ENCODE measurements around the gene ANKRD53. TPM values are rescaled to one million over a fixed set of nuclear protein-coding genes. Genes with fewer than 3 reads are reported as not detected.
"Not testable (repeated sequence)": the region's sequence is repeated elsewhere in the genome, so short reads cannot be mapped to it uniquely, and the experiment has no call there.

The ANKRD53 gene
- total RNA-seq, 1 donor from 2014 or later, result 0.54 TPM

DNA sequence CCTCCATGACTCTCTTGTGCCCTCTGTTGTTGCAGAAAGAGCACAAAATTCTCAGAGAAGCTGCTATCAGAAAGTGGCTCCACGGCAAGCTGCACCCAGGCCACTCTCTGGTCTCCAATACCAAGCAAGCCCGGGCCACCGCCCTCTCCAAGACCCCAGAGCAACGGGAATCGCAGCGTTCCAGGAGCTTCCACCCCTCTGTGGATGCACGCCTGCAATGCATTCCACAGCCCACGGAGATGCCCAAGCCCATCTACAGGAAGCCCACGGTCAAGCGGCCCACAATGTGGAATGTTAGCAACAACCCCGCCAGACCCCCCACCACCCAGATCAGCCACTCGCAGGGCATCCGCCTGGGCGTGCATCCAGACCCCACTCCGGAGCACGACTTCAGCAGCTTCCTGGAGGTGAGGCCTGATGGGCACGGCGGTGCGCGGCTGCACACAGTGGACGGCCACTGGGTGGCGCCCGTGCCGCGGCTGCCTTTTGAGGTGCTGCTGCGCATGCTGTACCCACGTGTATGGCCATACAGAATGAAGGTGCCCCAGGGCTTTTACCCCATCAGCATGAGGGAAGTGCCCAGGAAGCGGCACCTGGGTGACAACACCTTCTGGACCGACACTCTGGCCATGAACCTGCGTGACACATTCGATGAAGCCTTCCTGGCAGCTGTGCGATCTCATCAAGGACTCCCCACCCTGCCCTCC lies 6.3 kb downstream of the ANKRD53 start:
- DNase-seq (ENCODE audit: missing footprints) (peak; percentile 89), ATAC-seq (peak; percentile 63)
- intact Hi-C loops (cut with DNase I), result no loop called here

DNA sequence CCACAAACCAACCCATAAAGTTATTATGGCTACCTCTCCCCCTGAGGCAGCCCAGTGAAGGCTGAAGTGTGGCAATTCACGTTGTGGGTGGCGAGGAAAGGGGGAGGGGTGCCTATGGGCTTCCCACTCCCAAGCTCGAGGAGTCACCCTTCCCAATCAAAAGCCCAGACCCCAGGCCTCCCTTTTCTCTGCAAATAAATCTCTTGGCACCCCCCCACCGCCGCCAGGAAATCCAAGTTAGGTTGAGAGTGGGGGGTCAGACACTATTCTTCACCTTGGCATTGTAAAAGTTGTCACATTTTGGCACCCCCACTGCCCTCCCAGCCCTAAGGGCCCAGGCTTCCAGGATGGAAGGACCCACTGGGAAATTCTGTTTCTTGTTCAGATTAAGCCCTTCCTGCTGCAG lies 6.9 kb downstream of the ANKRD53 start:
- DNase-seq (ENCODE audit: missing footprints) (no peak), ATAC-seq (no peak)
- intact Hi-C loops (cut with DNase I), result no loop called here

DNA sequence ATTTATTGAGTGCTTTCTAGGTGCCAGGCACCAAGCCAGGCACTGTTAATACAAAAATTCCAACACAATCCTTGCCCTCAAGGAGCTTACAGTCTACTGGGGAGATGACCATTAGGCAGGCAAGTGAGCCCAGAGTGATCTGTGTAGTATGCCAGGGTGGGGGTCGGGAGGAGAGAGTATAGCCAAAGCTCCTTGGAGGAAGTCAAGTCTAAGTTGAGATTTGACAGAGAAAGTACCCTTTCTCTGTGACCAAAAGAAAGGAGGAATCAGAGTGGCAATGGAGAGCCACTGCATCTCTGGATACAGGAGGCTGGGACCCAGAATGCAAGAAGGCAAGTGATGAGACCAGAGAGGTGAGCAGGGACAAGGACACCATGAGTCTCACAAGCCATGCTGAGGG lies 7.5 kb downstream of the ANKRD53 start:
- intact Hi-C loops (cut with DNase I), result no loop called here
- ATAC-seq, result no peak

DNA sequence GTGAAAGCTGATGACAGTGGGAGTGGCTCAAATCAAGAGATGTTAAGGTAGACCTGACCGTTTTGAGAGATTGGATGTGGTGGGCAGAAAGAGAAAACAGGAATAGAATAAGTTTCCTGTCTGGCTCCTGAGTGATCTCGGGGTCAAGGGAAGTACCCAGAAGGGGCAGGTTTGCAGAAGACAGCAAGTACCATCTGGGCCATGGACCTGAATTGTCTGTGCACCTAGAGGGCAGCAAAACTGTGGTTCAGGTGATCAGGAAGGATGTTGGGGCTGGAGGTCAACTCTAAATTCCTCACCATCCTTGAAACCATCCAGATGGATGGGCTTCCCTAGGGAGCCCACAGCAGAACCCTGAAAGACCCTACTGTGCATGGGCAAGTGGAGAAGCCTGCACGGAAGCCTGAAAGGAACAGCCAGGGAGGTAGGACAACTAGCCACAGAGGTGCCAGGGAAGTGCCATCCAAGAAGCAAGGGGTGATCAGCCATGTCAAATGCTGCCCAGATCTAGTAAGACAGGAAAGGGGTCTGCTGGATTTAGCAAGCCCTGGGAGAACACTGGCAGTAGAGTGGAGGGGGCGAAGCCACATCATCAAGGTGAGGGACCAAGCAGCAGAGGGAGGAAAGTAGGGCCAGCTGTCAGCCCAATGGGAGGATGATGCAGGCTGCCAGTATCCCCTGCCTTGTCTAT lies 8.2 kb downstream of the ANKRD53 start:
- intact Hi-C loops (cut with DNase I), result no loop called here
- ATAC-seq (no peak), DNase-seq (ENCODE audit: missing footprints) (no peak)

More for the DNA sequence above, 7.5 kb downstream of the ANKRD53 start:
- no peak for DNase-seq (ENCODE audit: missing footprints)

DNA sequence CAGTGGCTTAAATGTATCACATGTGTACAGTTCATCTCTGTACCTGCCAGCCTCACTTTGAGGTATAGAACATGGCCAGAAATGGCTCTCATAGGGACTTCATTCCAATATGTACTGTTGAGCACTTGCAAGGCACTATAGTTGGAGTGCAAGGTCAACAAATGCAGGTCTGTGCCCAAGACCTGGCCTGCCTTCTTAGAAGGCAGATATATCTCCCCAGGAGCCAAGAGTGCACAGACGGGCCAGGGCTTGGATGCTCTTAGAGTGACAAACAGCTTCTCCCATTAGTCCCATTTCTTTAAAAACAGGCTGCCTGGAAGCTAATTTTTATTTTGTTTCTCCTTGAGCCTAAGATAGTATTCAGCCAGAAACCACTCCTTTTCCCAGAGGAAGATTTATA lies 9.0 kb downstream of the ANKRD53 start:
- intact Hi-C loops (cut with DNase I), result no loop called here
- no peak for ATAC-seq
- DNase-seq (ENCODE audit: missing footprints), result no peak

DNA sequence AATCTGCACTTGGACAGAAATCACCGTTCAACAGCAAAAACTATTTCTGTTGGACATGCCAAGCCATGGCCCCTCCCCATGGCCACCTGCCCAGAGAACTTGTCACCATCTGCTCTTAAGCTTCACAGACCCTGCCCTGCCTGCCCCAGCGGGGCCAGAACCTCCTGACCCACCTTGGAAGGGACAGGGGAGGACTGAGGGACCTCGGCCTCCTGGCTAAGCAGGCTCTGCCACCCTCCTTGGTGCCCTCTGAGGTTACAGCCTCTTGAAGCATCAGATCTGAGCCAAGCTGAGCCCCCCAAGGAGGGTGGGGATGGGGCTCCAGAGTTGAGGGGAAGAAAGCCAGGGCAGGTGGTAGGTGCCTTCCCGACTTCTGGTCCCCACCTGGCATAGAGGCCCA lies 9.7 kb downstream of the ANKRD53 start:
- intact Hi-C loops (cut with DNase I), result no loop called here
- no peak for DNase-seq (ENCODE audit: missing footprints)
- no peak for ATAC-seq

DNA sequence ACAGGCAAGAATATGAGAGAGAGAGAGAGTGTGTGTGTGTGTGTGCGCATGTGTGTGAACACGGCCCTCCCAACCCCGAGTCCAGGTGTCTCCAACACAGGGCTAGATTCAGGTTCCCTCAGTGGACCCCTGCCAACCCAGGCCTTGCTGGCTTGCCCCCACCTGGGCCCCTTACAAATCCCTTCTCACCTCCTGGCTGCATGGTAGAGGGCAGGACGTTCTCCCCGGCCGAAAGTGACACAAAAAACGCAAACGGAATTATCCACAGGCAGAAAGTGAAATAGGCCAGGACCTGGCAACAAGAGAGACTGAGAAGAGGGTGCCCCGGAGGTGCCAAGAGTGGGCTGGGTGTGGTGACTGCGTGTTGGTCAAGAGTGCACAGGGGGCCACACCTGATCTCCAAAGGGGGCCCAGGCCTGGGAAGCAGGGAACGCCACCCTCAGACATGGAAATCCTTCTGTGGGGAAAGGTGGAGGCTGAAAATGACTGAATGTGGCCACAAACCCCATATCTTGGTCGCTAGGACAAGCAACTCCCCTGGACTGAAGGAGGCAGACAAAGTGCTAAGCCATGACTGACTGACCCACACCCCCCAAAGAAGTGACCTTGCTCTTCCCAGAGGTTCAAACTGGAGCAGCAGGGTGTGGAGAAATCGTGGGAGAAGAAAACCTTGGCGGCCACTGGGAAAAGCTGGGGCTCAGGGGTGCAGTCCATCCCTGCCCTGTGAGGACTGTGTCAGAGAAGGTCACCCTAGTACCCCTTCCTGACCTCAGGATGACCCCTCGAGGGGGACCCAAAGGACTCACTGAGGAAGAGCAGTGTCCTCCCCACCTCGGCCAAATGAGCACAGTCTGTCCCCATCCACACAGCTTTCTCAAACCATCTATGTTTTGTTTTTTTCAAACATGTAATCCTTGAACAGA lies 10.6 kb downstream of the ANKRD53 start:
- ATAC-seq, result no peak
- intact Hi-C loops (cut with DNase I), result no loop called here
- no peak for DNase-seq (ENCODE audit: missing footprints)

DNA sequence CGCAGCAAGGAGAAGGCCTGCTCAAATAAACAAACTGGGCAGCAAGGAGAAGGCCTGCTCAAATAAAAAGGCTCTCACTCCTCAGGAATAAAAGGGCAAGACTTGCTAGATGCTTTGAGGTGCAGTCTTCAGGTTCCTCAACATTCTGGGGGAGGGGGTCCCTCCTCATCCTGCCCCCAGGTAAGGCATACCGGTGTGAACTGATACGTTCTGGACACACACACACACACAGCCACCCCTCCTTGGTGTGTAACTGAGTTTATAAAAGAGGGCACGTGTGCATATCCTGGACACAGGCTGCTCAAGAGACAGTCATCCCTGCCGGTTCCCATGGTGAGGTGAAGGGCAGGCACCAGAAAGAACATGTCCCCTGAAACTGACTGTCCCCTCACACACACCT lies 11.8 kb downstream of the ANKRD53 start:
- DNase-seq (ENCODE audit: missing footprints), result no peak
- intact Hi-C loops (cut with DNase I), result no loop called here
- ATAC-seq, result no peak

DNA sequence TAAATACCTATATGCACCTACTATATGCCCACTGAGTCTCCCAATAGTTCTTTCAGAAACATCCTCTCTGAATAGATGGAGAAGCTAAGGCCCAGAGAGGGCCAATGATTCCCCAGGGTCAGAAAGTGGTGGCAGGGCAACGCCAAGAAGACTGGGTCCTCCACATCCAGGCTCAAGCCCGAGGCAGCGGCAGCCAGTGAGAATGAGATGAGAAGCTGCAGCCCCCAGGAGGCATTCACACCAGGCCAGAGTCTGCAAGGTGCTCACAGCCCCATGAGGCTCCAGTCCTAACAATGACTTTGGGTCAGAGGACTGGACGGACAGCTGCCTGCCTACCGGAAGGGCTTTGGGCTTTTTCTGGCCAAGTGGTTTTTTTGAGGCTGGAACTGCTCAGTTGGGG lies 12.7 kb downstream of the ANKRD53 start:
- ATAC-seq (no peak), DNase-seq (ENCODE audit: missing footprints) (no peak)
- intact Hi-C loops (cut with DNase I), result no loop called here

DNA sequence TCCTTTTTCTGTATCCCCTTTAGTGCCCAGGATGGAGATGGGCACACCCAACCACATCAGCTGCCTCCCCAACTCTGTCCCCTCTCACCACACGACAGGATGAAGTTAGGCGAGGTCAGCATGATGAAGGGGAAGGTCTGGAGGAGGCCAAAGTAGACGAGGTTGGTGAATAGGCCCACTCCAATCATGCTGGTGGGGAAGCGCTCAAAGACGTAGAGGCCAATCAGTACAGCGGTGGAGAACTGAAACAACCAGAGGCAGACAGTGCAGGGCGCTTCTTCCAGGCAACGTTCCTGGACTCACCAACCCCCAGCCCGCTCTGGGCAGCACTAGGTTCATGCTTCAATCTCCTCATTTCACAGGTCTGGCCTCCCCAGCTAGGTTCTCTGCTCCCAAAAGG lies 13.3 kb downstream of the ANKRD53 start:
- no peak for ATAC-seq
- intact Hi-C loops (cut with DNase I), result no loop called here
- no peak for DNase-seq (ENCODE audit: missing footprints)

DNA sequence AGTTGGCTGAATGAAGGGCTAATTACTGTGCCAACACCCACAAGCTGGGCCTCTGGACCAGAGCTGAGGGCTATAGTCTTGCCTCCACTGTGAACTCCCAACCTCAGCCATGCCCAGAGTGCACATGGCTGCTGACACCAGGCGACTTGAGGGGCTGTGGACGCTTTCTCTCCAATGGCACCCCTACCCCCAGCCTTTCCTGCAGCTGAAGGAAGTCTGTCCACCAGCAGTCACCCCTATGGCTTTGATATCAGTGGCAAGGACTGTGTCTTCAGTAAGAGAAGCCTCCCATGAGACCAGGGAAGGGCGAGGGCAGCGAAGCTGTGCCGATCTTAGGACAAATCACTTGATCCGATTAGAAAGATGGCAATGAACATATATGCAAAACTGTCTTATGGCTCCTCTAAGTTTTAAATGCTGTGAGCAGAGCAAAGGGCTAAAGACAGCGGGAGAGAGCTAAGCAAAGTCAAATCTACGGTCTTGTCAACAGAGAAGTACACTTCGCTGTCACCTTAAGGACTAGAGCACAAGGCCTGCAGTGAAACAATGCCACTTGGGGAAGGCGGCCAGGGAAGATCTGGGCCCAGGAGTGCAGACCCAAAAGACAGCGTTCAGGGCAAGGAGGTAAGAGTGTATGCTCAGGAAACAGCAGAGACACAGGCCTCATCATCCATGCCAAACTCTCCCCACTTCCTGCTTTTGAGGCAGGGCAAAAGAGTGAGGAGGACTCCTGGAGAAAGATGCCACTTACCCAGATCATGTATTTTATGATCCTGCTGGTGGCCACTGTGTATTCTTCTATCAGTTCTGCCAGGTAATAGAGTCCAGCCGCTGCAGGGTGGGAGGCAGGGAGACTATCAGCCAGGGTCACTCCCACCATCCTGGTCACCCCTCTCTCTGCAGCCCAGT lies 14.8 kb downstream of the ANKRD53 start:
- DNase-seq (ENCODE audit: missing footprints) (no peak), ATAC-seq (no peak)
- intact Hi-C loops (cut with DNase I), result no loop called here

DNA sequence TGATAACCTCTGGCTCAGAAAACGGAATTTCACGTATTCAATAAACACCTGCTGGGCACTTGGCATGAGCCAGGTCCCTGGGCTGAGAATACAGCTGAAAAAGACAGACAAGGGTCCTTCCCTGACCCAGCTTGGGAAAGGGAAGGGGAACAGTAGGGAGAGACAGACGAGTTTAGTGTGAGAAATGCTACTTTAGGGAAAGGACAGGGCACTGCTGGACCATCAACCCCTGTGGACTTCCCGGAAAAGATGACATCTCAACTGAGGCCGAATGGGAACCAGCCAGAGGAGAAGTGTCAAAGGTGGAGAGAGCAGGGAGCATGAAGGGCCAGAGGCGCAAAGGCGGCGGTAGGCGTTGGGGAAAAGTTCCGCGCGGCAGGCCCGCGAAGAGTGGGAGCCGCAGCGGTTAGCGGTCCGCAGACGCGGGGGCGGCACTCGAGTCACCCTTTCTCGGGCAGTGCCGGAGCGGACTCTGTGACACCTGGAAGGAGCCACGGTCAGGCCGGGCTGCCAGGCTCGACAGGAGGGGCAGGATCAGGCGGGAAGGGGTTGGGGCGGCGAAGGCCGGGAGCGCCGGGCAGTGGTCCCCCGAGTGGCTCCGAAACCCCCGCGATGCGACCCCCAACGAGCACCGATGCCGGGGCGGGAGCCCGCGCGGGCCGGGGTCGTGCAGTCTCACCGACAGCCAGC lies 15.7 kb downstream of the ANKRD53 start:
- DNase-seq (ENCODE audit: missing footprints) (no peak), ATAC-seq (peak; percentile 6)
- intact Hi-C loops (cut with DNase I), result loop anchor here (2.0 kb wide), 1 partner anchor 75 kb away; the partner anchor contains the start of gene NAGK

DNA sequence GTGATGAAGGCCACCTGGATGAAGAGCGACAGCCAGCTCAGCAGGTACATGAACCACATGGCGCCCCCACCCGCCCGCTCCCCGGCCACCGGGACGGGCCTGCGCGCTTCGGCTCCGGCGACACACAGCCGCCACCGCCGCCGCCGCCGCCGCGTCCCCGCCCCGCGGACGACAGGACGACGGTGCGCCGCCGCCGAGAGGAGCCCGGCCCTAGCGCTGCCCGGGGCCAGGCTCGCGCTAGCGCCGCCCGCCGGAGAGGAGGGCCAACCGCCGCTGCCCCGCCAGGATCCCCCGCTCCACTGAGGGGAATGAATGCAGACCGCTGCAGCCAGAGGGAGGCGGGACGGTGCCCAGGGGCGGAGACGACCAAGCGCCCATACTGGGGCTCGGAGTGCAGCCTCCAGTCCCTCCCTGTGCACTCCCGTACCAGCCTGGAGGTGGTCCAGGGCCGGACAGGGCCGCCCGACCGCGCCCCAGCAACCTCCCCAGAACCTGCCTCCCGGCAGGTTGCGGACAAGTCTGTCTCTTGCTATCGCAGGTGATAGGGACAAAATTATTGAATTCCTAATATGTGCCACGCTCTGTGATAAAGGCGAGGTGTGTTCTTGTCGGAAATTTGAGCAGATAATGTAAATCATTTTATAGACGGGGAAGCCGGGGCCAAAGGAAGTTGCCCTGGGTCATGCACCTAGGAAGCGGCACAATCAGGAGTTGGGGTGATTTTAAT lies 16.4 kb downstream of the ANKRD53 start, which contains the start of gene TEX261:
Gene TEX261, minus strand, starts transcription at position 175 of the 727 bp plus-strand sequence. Its CDS starts 116 bp downstream, at position 59.
- intact Hi-C loops (cut with DNase I), result loop anchor here (2.0 kb wide), 1 partner anchor 74 kb away; the partner anchor contains the start of gene NAGK
- ATAC-seq (peak; percentile 99), DNase-seq (ENCODE audit: missing footprints) (peak; percentile 95)

DNA sequence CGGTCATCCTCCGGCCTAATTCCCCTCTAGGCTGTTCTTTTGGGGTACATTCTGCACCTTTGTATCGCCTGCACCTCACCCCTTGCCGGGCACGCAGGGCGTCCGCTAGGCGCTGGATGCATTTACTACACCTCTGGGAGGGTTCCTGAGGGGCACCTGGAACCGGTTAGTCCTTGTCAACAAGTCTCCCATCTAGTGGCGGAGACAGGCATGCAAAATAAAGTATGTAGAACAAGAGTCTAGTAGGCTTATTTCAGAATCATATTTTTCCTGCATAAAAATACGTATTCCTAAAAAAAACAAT lies 16.9 kb downstream of the ANKRD53 start:
- intact Hi-C loops (cut with DNase I), result loop anchor here (2.0 kb wide), 1 partner anchor 73 kb away; the partner anchor contains the start of gene NAGK
- ATAC-seq (peak; percentile 43), DNase-seq (ENCODE audit: missing footprints) (no peak)

DNA sequence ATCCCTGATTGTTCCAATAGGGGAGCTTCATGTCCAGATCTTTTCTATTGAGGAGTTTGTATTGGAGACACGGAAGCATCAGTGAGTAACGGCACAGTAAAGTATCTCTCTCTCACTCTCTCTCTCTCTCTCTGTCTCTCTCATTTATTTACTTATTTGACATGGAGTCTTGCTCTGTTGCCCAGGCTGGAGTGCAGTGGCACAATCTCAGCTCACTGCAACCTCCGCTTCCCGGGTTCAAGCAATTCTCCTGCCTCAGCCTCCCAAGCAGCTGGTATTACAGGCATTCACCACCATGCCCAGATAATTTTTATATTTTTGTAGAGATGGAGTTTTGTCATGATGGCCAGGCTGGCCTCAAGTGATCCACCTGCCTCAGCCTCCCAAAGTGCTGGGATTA lies 20.5 kb downstream of the ANKRD53 start:
- DNase-seq (ENCODE audit: missing footprints); intact Hi-C loops (cut with DNase I): not testable (repeated sequence)

DNA sequence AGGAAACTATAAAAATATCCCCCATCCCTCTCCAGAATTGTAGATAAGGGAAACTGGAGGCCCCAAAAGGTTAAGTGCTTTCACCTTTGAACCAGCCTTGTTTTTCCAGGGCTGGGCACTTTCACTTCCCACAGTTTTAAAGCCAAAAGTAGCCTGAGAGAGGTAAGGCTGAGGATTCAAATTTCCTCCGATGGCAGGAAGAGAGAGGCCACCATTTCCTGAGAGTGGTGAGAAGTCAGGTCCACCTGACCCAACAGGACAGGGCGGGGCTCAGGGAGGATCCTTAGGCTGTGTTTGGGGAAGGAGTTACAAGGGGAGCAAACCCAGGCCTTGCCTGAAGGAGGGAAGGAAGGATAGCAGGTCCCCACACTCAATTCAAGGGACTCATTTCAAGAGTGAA lies 20.9 kb downstream of the ANKRD53 start:
- no peak for DNase-seq (ENCODE audit: missing footprints)
- ATAC-seq, result no peak
- intact Hi-C loops (cut with DNase I), result no loop called here

More for the DNA sequence above, 20.5 kb downstream of the ANKRD53 start:
- ATAC-seq, result not testable (repeated sequence)

DNA sequence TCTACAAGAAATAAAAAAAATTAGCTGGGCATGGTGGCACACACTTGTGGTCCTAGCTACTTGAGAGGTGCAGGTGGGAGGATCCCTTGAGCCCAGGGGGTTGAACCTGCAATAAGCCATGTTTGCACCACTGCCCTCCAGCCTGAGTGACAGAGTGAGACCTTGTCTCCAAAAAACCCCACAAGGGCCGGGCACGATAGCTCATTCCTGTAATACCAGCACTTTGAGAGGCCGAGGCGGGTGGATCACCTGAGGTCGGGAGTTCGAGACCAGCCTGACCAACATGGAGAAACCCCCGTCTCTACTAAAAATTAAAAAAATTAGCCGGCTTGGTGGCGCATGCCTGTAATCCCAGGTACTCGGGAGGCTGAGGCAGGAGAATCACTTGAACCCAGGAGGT lies 21.5 kb downstream of the ANKRD53 start:
- not testable (repeated sequence) for DNase-seq (ENCODE audit: missing footprints); ATAC-seq
- intact Hi-C loops (cut with DNase I), result loop anchor here (5.0 kb wide), 1 partner anchor 33 kb away; no protein-coding TSS in a partner anchor
